Measurements from ENCODE around the gene OR51M1.

- TF ChIP-seq CTCF (IDR thresholded peaks at IDR 0.05; ENCODE audit: poor library complexity) (no peak), EZH2 (IDR thresholded peaks at IDR 0.05; ENCODE audit: borderline replicate concordance) (no peak)
Measured at GRCh38 chr11:5394091-5394490, 10.5 kb downstream of the OR51M1 start.

All from hepatocyte (in vitro differentiated cells).